Superior temporal gyrus (tissue), 1 donor: ENCODE measurements around the gene KDM8.

Experiments used
- DNase-seq: peaks from one replicate; pipeline ENCODE4 v3.0.0-alpha.2; 2016; ENCODE audit errors: extremely low spot score

Gene KDM8

GRCh38 chr16:27215660-27216059 lies 12.3 kb downstream of the KDM8 start:
- DNase-seq, result no peak

- no peak for DNase-seq
Measured at GRCh38 chr16:27216297-27216885, 13.1 kb downstream of the KDM8 start.

- DNase-seq, result peak; percentile 86
Measured at GRCh38 chr16:27217256-27217655, 13.9 kb downstream of the KDM8 start.

GRCh38 chr16:27218756-27219155 lies 15.4 kb downstream of the KDM8 start:
- DNase-seq, result no peak

- no peak for DNase-seq
Measured at GRCh38 chr16:27219161-27219560, 15.8 kb downstream of the KDM8 start.

- DNase-seq, result no peak
Measured at GRCh38 chr16:27220120-27220519, 16.8 kb downstream of the KDM8 start.

GRCh38 chr16:27220527-27220926 lies 17.2 kb downstream of the KDM8 start:
- DNase-seq, result no peak

GRCh38 chr16:27220991-27221390 lies 17.7 kb downstream of the KDM8 start:
- DNase-seq, result no peak

GRCh38 chr16:27221576-27222248 lies 18.4 kb downstream of the KDM8 start:
- no peak for DNase-seq

- DNase-seq, result no peak
Measured at GRCh38 chr16:27222249-27223225, 19.2 kb downstream of the KDM8 start.

GRCh38 chr16:27223226-27223610 lies 19.9 kb downstream of the KDM8 start:
- no peak for DNase-seq

GRCh38 chr16:27223701-27224100 lies 20.4 kb downstream of the KDM8 start:
- no peak for DNase-seq

GRCh38 chr16:27224271-27224737 lies 21.0 kb downstream of the KDM8 start:
- no peak for DNase-seq

- no peak for DNase-seq
Measured at GRCh38 chr16:27224741-27225300, 21.5 kb downstream of the KDM8 start.

- no peak for DNase-seq
Measured at GRCh38 chr16:27225536-27226360, 22.4 kb downstream of the KDM8 start.

- no peak for DNase-seq
Measured at GRCh38 chr16:27226476-27226875, 23.1 kb downstream of the KDM8 start.

GRCh38 chr16:27226976-27227705 lies 23.8 kb downstream of the KDM8 start:
- no peak for DNase-seq

- DNase-seq, result no peak
Measured at GRCh38 chr16:27228045-27228444, 24.7 kb downstream of the KDM8 start.

- DNase-seq, result no peak
Measured at GRCh38 chr16:27228621-27229501, 25.5 kb downstream of the KDM8 start.
